GM12864 (cell line): ENCODE measurements around the gene MRPS2.

Experiments
- DNase-seq: peaks from one replicate; pipeline ENCODE4 v3.0.0-alpha.2; 2011; ENCODE audit warnings: low read depth
- H3K4me3 ChIP-seq: 2 replicates; pipeline ENCODE4 v1.5.1; 2011; ENCODE audit warnings: mild to moderate bottlenecking, low read depth, low read length, control low read depth
- CTCF ChIP-seq: IDR thresholded peaks from 2 replicates; pipeline ENCODE4 v1.5.1; 2011; ENCODE audit warnings: low read depth, mild to moderate bottlenecking, moderate library complexity, low read length, control low read depth, inconsistent platforms; ENCODE audit errors: missing control alignments

Gene MRPS2

GRCh38 chr9:135474915-135475314, 25.6 kb upstream of the MRPS2 start:
- H3K4me3 ChIP-seq = no peak overlapping the region
- peak; percentile 37 for TF ChIP-seq CTCF
- DNase-seq = no peak

DNA sequence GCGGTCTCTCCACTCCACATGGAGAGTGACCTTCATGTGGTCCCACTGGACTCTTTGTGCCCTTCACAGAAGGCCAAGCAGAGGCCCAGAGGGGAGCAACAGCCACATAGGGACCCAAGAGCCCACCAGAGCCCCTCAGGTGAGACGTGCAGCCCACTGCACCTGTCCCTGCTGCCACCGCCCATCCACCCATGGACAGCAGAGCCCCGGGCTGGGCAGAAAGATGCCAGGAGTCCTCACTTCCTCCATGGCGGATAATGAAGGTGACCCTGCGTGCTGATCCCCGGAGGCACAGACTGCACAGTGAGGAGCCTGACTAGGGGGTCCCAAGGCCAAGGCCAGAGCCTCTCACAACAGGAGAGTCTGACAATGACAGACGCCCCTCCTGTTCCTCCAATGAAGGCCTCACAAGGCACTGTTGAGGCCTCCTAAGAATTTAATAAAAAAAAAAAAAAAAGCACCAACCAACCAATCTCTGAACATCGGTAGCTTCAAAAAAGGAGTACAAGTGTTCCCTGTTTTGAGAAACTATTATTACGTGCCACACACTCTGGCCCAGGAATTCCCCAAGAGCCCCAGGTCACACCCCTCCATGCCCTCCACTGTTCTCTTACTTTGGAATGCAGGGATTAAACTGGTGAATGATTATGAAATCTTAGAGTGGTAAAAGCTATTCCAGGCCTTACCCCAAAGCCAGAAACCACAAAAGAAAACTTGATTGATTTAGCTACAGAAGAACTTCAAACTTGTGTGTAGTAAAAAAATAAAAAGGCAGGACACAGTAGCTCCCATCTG, 23.7 kb upstream of the MRPS2 start:
- no peak overlapping the region for H3K4me3 ChIP-seq
- no peak for DNase-seq
- no peak for TF ChIP-seq CTCF

DNA sequence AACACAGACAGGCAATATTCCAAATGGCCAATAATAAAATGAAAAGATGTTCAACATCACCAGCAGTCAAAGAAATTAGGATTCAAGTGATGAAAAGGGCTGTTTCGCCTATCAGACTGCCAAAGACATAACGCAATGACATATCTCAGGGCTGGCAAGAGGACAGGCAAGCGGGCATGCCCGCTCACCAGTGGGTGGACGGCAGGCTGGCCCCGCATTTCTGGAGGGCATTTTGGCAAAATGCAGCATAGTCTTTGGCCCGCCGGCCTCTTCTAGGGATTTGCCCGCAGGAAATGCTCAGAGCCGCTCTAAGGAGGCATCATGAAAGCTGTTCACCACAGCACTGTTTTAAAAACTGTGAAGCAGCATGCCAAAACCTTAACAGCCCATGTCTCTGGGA, 22.3 kb upstream of the MRPS2 start:
- TF ChIP-seq CTCF = no peak
- no peak overlapping the region for H3K4me3 ChIP-seq

GRCh38 chr9:135478829-135479468, 21.5 kb upstream of the MRPS2 start:
- no peak for DNase-seq
- TF ChIP-seq CTCF = no peak
- H3K4me3 ChIP-seq = no peak overlapping the region

More for the DNA sequence above, 22.3 kb upstream of the MRPS2 start:
- DNase-seq = no peak

- DNase-seq = no peak
- peak within 1 kb of the TSS; percentile 40 for H3K4me3 ChIP-seq
- TF ChIP-seq CTCF = no peak
These were observed 20.9 kb upstream of the MRPS2 start, which contains the start of gene PPP1R26 for GRCh38 chr9:135479469-135480052. TSS of gene PPP1R26 (plus strand) at chr9:135479782. CDS start at chr9:135484511, 4,729 bp downstream.

- TF ChIP-seq CTCF = no peak
- peak overlapping the region; percentile 40 for H3K4me3 ChIP-seq
- DNase-seq = no peak
These were observed 20.2 kb upstream of the MRPS2 start for GRCh38 chr9:135480071-135480939.
